Measurements from ENCODE around the gene MYO7A. TPM values are rescaled to one million over a fixed set of nuclear protein-coding genes. Genes with fewer than 3 reads are reported as not detected.

The MYO7A gene
- total RNA-seq, 1 donor from 2014 or later: not detected

GRCh38 chr11:77187111-77187750 lies 59.2 kb downstream of the MYO7A start:
- Mint-ChIP-seq H3K27me3 (ENCODE audit: unreplicated experiment) (peaks cover 23% of the 10 kb centered on the region), H3K4me1 (ENCODE audit: unreplicated experiment) (no peaks in the 10 kb centered on the region), H3K4me3 (ENCODE audit: unreplicated experiment) (no peak overlapping the region), H3K27ac (ENCODE audit: unreplicated experiment) (no peak overlapping the region), H3K9me3 (ENCODE audit: unreplicated experiment) (no peaks in the 10 kb centered on the region), H3K36me3 (ENCODE audit: unreplicated experiment) (no peaks in the 10 kb centered on the region)
- TF ChIP-seq CTCF (IDR thresholded peaks at IDR 0.05): no peak
- no peak for DNase-seq (ENCODE audit: extremely low spot score, unreplicated experiment)

- Mint-ChIP-seq H3K27me3 (ENCODE audit: unreplicated experiment) (peaks cover 22% of the 10 kb centered on the region), H3K27ac (ENCODE audit: unreplicated experiment) (no peak overlapping the region), H3K4me1 (ENCODE audit: unreplicated experiment) (no peaks in the 10 kb centered on the region), H3K9me3 (ENCODE audit: unreplicated experiment) (no peaks in the 10 kb centered on the region), H3K36me3 (ENCODE audit: unreplicated experiment) (no peaks in the 10 kb centered on the region), H3K4me3 (ENCODE audit: unreplicated experiment) (no peak overlapping the region)
- peak; percentile 91 for TF ChIP-seq CTCF (IDR thresholded peaks at IDR 0.05)
- DNase-seq (ENCODE audit: extremely low spot score, unreplicated experiment): peak; percentile 91
These were observed 60.0 kb downstream of the MYO7A start for GRCh38 chr11:77187776-77188632.

GRCh38 chr11:77188633-77189491 lies 60.8 kb downstream of the MYO7A start:
- Mint-ChIP-seq H3K4me1 (ENCODE audit: unreplicated experiment) (no peaks in the 10 kb centered on the region), H3K9me3 (ENCODE audit: unreplicated experiment) (no peaks in the 10 kb centered on the region), H3K4me3 (ENCODE audit: unreplicated experiment) (no peak overlapping the region), H3K27me3 (ENCODE audit: unreplicated experiment) (peaks cover 14% of the 10 kb centered on the region), H3K36me3 (ENCODE audit: unreplicated experiment) (no peaks in the 10 kb centered on the region), H3K27ac (ENCODE audit: unreplicated experiment) (no peak overlapping the region)
- peak; percentile 4 for TF ChIP-seq CTCF (IDR thresholded peaks at IDR 0.05)
- no peak for DNase-seq (ENCODE audit: extremely low spot score, unreplicated experiment)

GRCh38 chr11:77189588-77190210 lies 61.7 kb downstream of the MYO7A start:
- Mint-ChIP-seq H3K36me3 (ENCODE audit: unreplicated experiment) (no peaks in the 10 kb centered on the region), H3K27ac (ENCODE audit: unreplicated experiment) (no peak overlapping the region), H3K4me3 (ENCODE audit: unreplicated experiment) (no peak overlapping the region), H3K9me3 (ENCODE audit: unreplicated experiment) (no peaks in the 10 kb centered on the region), H3K27me3 (ENCODE audit: unreplicated experiment) (peaks cover 11% of the 10 kb centered on the region), H3K4me1 (ENCODE audit: unreplicated experiment) (no peaks in the 10 kb centered on the region)
- no peak for TF ChIP-seq CTCF (IDR thresholded peaks at IDR 0.05)
- no peak for DNase-seq (ENCODE audit: extremely low spot score, unreplicated experiment)
